Measurements from ENCODE around the gene FNDC3B. TPM values are rescaled to one million over a fixed set of nuclear protein-coding genes. Genes with fewer than 3 reads are reported as not detected.

The FNDC3B gene
- total and polyA plus RNA-seq, 9 of the 15 experiments (the other 6 are each of a cell fraction or from before 2014, with no cell fraction given): 7.0 to 35.8 (median 16.2) TPM

DNA sequence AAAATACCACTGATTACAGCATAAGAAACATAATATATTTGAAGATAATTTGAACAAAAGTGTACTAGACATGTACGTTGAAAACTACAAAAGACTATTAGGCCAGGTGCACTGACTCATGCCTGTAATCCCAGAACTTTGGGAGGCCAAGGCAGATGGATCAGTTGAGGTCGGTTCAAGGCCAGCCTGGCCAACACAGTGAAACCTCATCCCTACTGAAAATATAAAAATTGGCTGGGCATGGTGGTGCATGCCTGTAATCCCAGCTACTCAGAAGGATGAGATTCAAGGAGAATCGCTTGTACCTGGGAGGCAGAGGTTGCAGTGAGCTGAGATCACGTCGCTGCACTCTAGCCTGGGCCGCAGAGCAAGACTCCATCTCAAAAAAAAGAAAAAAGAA is 36.2 kb upstream of the FNDC3B start:
- Histone ChIP-seq H3K4me3 (no peak overlapping the region), H3K79me2 (ENCODE audit: control insufficient read depth, insufficient read depth, low read length) (no peaks in the 10 kb centered on the region), H4K20me1 (replicated peaks; ENCODE audit: control insufficient read depth, insufficient read depth, low read length) (no peaks in the 10 kb centered on the region), H3K36me3 (ENCODE audit: control insufficient read depth, insufficient read depth, low read length) (no peaks in the 10 kb centered on the region), H3K9me3 (replicated peaks; ENCODE audit: control insufficient read depth, insufficient read depth, low read depth, low read length) (no peaks in the 10 kb centered on the region; the same call in 1 of the 2 replicates), H3K9me1 (ENCODE audit: control insufficient read depth, insufficient read depth, low read length) (no peaks in the 10 kb centered on the region), H3K4me2 (ENCODE audit: insufficient read depth, low read length) (no peak overlapping the region), H3K4me1 (replicated peaks in 1 of 2; ENCODE audit: control insufficient read depth in 2 of 2, insufficient read depth in 2 of 2, low read length in 2 of 2) (no peaks in the 10 kb centered on the region; a peak in 1 of 5 replicates), H3K27ac (ENCODE audit: extremely low read depth, low read depth, low read length) (no peak overlapping the region), H3K9ac (ENCODE audit: insufficient read depth in 1 of 2, low read depth in 2 of 2, low read length in 2 of 2) (no peak overlapping the region), H3K27me3 (ENCODE audit: control insufficient read depth in 2 of 2, insufficient read depth in 2 of 2, low read length in 2 of 2) (no peaks in the 10 kb centered on the region), H2AFZ (ENCODE audit: low read depth, low read length) (no peak overlapping the region)
- FAIRE-seq (no peak), ATAC-seq (no peak), DNase-seq (ENCODE audit: extremely low read depth in 1 of 4, low spot score in 3 of 4) (no peak)
- ChIA-PET POLR2A (interaction anchor here (0.6 to 0.7 kb wide), 2 partner anchors 154 to 312 kb away, joined by 3 read pairs; no protein-coding TSS in a partner anchor), CTCF (ENCODE audit: low intra/inter-chr PET ratio) (no interaction called here)
- WGBS (ENCODE audit: insufficient coverage, low coverage, missing lambda C conversion rate): 69% methylated on average over 6 of the region's 6 CpGs
- intact Hi-C loops (cut with micrococcal nuclease): no loop called here
- TF ChIP-seq TFAM (CRISPR knock-in tag; conservative IDR thresholded peaks at IDR 0.05) (no peak), PCBP2 (IDR thresholded peaks at IDR 0.05; ENCODE audit: low read depth, low read length, poor library complexity, severe bottlenecking) (no peak), CXXC5 (CRISPR knock-in tag; IDR thresholded peaks at IDR 0.05) (no peak), SETDB1 (IDR thresholded peaks at IDR 0.05; ENCODE audit: low read length) (no peak), CHD2 (IDR thresholded peaks at IDR 0.05; ENCODE audit: low read depth, low read length) (no peak), NFXL1 (CRISPR knock-in tag; IDR thresholded peaks at IDR 0.05) (no peak)
- TF ChIP-seq, protein P1, sequence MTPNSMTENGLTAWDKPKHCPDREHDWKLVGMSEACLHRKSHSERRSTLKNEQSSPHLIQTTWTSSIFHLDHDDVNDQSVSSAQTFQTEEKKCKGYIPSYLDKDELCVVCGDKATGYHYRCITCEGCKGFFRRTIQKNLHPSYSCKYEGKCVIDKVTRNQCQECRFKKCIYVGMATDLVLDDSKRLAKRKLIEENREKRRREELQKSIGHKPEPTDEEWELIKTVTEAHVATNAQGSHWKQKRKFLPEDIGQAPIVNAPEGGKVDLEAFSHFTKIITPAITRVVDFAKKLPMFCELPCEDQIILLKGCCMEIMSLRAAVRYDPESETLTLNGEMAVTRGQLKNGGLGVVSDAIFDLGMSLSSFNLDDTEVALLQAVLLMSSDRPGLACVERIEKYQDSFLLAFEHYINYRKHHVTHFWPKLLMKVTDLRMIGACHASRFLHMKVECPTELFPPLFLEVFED (CRISPR knock-in tag; conservative IDR thresholded peaks at IDR 0.05): no peak
- in situ Hi-C loops (cut with MboI): no loop called here
- BruUV-seq (replicated peaks): no TSS peak
